ENCODE results near the gene METAP1D. TPM values are rescaled to one million over a fixed set of nuclear protein-coding genes. Genes with fewer than 3 reads are reported as not detected.

Gene METAP1D
- total RNA-seq, 4 donors from 2014 or later = 5.2 to 30.9 (median 7.3) TPM

- 64 to 69% methylated on average over 13 of the region's 13 CpGs for WGBS, 2 donors
- DNase-seq = no peak
- H3K27me3 ChIP-seq = no peaks in the 10 kb centered on the region
- H3K4me1 ChIP-seq = peaks cover 4 to 5% of the 10 kb centered on the region in 2 donors
- TF ChIP-seq POLR2A (IDR thresholded peaks at IDR 0.05) = no peak
- no peak overlapping the region for H3K27ac ChIP-seq
- no peaks in the 10 kb centered on the region for H3K9me3 ChIP-seq
- intact Hi-C loops (cut with DNase I) = no loop called here
- H3K4me3 ChIP-seq (replicated peaks in 1 of 3) = peak overlapping the region in 1 of 3 donors; percentile 68
- H3K36me3 ChIP-seq = no peaks in the 10 kb centered on the region
These were observed 1.1 kb downstream of the METAP1D start for GRCh38 chr2:172000696-172001361.

GRCh38 chr2:172007372-172007771 lies 7.6 kb downstream of the METAP1D start:
- Histone ChIP-seq H3K27me3 (no peaks in the 10 kb centered on the region), H3K27ac (no peak overlapping the region), H3K4me1 (no peaks in the 10 kb centered on the region), H3K9me3 (no peaks in the 10 kb centered on the region), H3K4me3 (replicated peaks in 1 of 3) (no peak overlapping the region), H3K36me3 (no peaks in the 10 kb centered on the region)
- WGBS, 2 donors = 96 to 100% methylated on average over 1 of the region's 1 CpG
- no peak for TF ChIP-seq CTCF (IDR thresholded peaks at IDR 0.05)
- TF ChIP-seq POLR2A (IDR thresholded peaks at IDR 0.05) = no peak
- no peak for DNase-seq
- intact Hi-C loops (cut with DNase I) = no loop called here

GRCh38 chr2:172009823-172010222 lies 10.1 kb downstream of the METAP1D start:
- TF ChIP-seq CTCF (IDR thresholded peaks at IDR 0.05) (no peak), POLR2A (IDR thresholded peaks at IDR 0.05) (no peak)
- DNase-seq = no peak
- Histone ChIP-seq H3K27ac (no peak overlapping the region), H3K36me3 (no peaks in the 10 kb centered on the region), H3K9me3 (no peaks in the 10 kb centered on the region), H3K4me3 (replicated peaks in 1 of 3) (no peak overlapping the region), H3K4me1 (no peaks in the 10 kb centered on the region), H3K27me3 (no peaks in the 10 kb centered on the region)
- intact Hi-C loops (cut with DNase I) = no loop called here
- 92 to 98% methylated on average over 4 of the region's 4 CpGs for WGBS, 2 donors

- no peaks in the 10 kb centered on the region for H3K4me1 ChIP-seq
- WGBS, 2 donors = 82 to 84% methylated on average over 11 of the region's 11 CpGs
- no peak overlapping the region for H3K4me3 ChIP-seq (replicated peaks in 1 of 3)
- intact Hi-C loops (cut with DNase I) = no loop called here
- TF ChIP-seq POLR2A (IDR thresholded peaks at IDR 0.05) (no peak), CTCF (IDR thresholded peaks at IDR 0.05) (no peak)
- no peaks in the 10 kb centered on the region for H3K36me3 ChIP-seq
- no peak for DNase-seq
- H3K9me3 ChIP-seq = no peaks in the 10 kb centered on the region
- H3K27ac ChIP-seq = no peak overlapping the region
- no peaks in the 10 kb centered on the region for H3K27me3 ChIP-seq
These were observed 12.2 kb downstream of the METAP1D start for GRCh38 chr2:172011812-172012575.

- no peaks in the 10 kb centered on the region for H3K9me3 ChIP-seq
- no peaks in the 10 kb centered on the region for H3K4me1 ChIP-seq
- WGBS, 2 donors = 68 to 77% methylated on average over 9 of the region's 9 CpGs
- intact Hi-C loops (cut with DNase I) = no loop called here
- DNase-seq = no peak
- H3K36me3 ChIP-seq = no peaks in the 10 kb centered on the region
- H3K27me3 ChIP-seq = no peaks in the 10 kb centered on the region
- TF ChIP-seq POLR2A (IDR thresholded peaks at IDR 0.05) = no peak
- H3K4me3 ChIP-seq (replicated peaks in 1 of 3) = no peak overlapping the region
- H3K27ac ChIP-seq = no peak overlapping the region
These were observed 13.1 kb downstream of the METAP1D start for GRCh38 chr2:172012677-172013391.

Measured in thyroid gland (tissue), 4 donors.